Activated CD4-positive, CD25-positive, alpha-beta regulatory T cell treated with anti-CD3 and anti-CD28 coated beads, Interleukin-2, amount 50 U/mL, for 24 hours (primary cell): Measurements from ENCODE around the gene MBL2.

Experiments used
- ATAC-seq, 2 donors: fragments of 150-1000 bp; cut with Tn5 transposase; one replicate each; pipeline ENCODE4 v1.10.0; 2021; ENCODE audit warnings: mild to moderate bottlenecking in 1 of 2, moderate library complexity in 1 of 2

Gene MBL2

DNA sequence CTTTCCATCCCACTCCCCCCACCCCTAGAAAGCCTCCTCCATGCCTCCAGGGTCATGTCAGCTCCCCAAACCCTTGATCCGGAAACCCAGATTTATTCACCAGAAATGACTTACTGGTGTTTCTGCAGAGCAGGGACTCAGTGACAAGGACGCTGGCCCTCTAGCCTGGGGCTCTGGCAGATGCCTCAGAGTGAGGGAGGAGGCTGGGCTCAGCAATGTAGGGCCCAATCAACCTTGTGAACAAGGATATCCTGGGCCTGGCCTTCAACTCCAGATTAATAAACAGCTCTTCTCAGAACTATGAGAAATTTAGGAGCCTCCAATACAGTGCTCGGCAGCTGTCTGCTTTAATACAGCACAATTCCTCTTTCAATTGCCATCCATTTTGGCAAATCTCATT is at the start of gene MBL2:
TSS of gene MBL2 (minus strand) at position 162 of the 400 bp plus-strand sequence. CDS start 1,149 bp downstream, outside the sequence.
- ATAC-seq = no peak

DNA sequence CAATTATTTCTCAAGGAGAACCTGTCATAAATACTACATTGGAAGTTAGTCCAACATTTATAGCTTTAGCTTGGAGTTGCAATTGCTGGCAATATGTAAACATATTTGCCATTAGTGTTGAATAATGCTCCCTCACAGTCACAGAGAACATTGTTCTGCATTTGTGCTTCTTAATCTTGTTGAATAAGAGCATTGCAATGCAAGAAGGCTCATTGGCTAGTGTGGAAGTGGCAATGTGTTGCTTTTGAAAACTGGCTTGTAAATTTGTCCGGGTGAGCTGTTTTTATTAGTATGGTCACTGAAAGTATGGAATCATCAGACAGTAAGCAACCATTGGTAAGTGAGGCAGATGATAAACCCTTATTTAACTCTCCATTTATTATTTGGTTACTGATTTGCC is 47.7 kb upstream of the MBL2 start:
- ATAC-seq = no peak

DNA sequence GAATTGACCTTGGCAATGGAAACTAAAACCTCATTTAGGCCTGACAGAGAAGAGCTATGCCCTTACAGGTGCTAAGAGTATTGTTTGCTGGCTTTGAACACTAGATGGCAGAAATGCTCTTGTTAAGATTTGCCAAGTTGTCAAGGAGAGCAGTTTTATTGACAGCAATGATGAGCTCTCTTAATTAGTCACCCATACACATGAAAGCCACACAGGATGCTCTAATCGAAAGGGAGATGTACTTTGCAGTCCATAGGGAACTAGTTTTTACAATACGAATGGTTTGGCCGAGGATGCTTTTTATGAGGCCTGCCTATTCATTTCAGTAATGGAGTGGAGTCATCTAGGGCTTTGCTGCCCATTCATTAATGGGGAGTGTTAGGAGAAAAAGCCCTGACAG is 45.4 kb upstream of the MBL2 start:
- ATAC-seq = peak in 1 of 2 donors; percentile 33

DNA sequence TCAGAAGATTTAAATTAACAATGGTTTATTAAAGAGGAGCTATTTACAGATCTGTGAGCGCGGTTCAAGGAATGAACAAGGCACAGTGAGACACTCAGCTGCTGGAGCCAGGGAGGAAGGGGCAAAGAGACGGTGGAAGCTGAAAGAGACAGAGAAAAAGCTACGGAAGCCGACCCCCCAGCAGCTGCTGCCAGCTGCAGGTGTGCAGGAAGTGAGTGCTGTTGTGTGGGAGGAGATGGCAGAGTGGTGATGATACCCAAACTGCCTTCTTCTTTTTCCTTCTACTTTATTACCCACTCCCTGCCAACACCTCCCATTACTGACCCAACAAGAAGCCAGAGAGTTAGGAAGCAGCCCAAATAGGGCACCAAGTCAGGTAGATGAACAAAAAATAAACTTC is 41.9 kb upstream of the MBL2 start:
- ATAC-seq = no peak

DNA sequence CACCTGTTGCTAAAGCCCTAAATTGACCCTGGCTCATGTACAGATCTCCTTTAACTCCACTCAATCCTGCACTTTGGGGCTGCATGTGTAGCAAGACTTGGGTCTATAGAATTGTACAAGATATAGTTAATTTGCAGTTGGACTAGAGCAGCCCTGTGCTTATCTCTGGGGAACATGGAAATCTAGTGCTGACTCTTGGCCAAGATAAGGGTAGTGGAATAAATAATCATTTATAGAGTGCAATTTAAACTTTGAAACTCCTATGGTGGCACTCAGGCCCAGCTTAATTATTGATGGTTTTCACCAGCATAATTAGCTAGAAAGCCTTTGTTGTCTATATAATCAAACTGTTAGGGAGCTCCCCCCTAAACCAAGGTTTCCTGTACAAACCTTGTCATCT is 39.2 kb upstream of the MBL2 start:
- no peak for ATAC-seq

DNA sequence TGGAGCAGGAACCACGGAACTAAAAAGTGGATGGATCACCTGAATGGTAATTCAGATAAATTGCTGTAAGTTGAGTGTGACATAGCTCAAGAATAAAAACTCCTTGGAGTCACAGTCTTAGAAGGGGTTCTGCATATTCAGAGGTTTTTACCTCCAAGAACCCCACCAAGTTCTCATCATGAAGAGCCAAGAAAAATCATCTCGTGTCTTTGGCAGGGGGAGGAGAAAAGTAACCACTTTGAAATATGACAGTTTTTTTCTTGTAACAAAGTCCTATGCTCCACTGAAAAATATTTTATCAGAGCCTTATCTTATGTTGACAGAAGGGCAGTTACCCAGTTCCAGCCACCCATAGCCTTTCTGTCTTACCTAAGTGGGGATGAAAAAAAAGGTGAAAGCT is 38.2 kb upstream of the MBL2 start:
- no peak for ATAC-seq

DNA sequence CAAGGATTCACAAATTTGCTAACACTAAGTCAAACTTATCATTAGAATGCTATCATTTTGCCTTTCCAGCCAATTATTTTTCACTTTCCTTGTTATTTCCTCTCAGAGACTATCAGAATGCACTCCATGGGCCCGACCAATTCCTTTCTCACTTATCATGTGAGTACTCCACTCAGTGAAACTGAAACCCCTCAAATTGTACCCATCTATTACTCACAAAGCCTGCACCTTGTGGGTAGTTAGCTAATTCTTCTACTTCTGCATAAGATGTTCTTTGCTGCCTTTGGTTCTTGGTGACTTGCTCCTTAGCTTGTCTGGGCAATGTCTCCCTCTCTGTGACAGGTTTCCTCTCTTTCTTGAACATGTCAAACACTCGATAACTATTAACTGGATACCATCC is 35.2 kb upstream of the MBL2 start:
- no peak for ATAC-seq

DNA sequence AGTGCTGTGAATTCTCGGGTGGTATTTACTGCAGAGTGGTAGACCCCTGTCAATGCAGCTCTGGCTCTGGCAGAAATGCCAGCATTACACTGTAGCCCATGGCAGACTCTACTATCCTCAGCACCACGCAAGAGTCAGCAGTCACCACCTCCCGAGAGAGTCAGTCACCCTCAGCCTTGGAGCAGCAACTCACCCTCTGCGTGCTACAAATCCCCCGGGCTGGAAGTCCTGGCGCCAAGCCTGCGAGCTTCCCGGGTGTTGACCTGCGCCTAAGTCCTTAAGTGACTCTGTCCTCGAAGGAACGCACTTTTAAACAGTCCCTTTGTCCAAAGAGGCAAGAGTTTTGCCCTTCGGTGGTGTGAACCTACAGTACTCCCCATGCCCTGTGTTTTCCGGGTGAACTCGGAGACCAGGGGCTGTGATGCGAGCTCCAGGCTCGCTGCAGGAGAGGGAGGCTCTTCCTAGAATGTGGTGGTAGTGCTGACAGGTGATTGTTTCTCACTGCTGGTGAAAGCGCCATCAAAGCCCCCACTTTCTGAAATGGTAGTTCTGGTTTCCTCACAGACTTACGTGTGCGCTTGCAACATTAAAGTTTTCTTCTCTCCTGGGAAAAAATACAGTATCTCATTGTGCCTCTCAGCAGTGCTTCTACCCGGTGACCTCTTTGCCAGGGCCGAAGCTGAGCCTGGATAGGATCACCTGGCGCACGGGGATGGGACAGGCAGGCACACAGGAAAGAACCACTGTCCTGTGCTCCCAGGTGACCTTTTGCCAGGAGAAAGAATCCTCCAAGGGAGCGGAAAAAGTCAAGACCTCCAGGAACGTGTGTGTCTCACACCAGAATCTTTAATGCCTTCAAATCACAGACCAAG is 33.1 kb upstream of the MBL2 start:
- no peak for ATAC-seq

DNA sequence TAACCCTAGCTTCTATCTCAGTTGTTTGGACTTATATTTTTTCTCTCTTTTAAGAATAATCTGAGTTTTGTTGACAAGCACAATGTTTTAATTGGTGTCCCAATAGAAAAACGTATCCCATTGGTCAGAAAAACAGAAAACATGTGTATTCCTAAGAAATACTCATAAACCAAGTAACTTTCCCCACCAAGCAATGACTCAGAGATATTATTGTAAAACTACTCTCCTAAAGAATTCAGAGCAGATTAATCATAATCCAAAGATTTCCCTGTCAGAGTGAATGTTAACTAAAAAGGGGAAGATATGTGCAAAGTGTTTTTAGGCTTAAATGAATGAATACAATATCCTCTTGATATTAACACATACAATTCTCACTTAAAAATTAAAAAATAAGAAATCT is 29.4 kb upstream of the MBL2 start:
- ATAC-seq = no peak

DNA sequence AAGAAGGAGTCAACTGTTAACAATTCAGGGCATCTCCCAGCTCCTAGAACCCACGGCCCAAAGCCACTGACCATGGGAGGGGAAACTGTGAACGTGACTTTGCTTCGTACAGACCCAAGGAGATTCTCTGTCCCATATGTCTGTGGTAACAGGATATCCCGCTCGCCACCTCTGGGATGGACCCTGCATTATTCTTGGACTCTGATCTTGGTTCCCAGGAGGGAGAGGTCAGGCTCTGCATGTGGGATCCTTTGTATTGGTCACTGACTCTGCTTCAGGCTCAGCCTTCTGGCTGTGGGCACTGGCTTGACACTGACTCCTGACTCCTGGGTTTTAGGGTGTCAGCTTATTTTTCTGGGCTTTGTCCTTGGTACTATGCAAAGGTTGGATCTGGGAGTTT is 13.5 kb upstream of the MBL2 start:
- ATAC-seq = no peak

DNA sequence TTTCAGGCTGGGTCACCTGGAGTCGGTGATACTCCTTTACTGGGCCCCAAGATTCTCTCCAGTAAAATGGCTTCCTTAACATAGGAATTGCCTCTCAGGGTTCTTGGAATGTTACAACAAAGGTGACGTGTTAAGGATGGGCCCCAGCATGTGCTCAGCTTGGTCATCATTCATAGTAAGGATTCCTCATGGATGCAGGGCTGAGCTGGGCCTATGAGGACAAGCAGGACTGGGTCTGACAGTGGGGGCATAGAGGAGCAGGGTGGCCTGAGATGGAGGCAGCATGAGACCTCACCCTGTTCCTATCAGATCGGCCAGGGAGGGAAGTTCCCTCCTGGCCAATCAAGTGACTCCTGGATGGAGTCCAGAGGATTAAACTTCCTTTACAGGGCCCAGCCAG is 12.8 kb upstream of the MBL2 start:
- ATAC-seq = no peak

DNA sequence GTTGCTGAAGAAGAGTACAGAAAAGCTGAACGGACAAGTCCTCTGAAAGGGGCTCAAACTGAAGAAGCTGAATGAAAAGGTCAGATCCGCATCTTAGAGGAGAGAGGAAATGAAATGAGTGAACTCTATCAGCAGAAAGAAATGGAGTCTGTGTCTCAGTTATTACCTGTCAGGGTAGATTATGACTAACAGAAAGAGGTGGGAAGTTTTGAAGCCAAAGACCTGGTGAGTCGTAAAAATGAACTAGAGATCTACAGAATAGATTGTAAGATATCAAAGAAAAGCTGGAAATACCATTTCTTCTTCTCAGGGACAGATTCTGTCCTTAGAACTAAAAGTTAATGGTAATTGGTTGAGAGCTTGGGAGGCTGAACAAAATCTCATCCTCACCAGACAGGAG is 11.1 kb upstream of the MBL2 start:
- ATAC-seq = no peak

DNA sequence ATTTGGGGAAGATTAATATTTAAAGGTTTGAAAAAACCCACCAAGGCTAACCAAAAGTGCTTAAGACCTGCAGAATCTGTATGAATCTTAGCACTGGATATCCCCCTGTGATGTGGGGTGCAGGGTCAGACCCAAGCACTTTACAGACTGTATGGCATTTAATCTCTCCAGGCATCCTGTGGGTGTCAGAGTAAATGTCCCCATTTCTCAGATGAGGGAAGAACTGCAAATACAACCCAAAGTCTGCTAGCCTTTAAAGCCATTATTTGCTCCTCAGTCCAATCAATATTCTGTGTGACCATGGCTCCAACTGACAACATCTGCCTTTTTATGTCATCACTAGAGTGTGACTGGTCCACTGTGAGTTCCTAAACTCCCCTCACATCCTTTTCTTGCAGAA is 10.0 kb upstream of the MBL2 start:
- no peak for ATAC-seq

DNA sequence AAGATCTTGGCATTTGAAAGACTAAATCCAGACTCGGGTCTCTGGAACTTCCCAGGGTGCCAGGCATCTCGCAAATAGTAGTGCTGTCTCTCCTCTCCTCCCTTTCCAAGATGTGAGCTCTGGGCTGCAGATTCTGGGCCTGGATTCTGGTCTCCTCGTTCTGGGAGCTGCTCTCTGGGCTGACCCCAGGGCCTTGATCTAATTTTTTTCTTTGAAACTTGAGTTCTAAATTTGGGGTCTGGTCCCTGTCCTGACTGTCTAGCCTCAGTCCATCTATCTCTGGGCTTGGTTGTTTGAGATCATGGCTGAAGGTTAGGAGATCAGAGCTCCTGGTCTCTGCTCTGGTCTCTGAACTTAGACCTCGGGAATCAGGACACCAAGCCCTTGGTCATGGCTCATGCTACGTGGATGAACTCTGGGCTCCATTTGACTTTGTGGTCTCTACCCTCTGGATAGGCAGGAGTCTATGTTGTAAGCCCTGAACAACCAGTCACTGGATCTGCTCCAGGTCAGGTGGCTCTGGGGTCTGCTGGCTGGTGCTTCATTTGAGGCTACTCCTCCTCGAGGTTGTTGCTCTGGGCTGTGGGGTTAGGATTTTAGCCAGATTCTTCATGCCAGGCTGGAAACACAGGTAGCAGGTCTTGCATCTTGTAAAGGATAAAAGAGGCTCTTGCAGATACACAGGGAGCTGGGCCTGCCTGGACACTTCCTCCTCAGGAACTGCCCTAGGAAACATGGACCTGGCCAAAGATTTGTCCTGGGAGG is 8.0 kb upstream of the MBL2 start:
- no peak for ATAC-seq

DNA sequence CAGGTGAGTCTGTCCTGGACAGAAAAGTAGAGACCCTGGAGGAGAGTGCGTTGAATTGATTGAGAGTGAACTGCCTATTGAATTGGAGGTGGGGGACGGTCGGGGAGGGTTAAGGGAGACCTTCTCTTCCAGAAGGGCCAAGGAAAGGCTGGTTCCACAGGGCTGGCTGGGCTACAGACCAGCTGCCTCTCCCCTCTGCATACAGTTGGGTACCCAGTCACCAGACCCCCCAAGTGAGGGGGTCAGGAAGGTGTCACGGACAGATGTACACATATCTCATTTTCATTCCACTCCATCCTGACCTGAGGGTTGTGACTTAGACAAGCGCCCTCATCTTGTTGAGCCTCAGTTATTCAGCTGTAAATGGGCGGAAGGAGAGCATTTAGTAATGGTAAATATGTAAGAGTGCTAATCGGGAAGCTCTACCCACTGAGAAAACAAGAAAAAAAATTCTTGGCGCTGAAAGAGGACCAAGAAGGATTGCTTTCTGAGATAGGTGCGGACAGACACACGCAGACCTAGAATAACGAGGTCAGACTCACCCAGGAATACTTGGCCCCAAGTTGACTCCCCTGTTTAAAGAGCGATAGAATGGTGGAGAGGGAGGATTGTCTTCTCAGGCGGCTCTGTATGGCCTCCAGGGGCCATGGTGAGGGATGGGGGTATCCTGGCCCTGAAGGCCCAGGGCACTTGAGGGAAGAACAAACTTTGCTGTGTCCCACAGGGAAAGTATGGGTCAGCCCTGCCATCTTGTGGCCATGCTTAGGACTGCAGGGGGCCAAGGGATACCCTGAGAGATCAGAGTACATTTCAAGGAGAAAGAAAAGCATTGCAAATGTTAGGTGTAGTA is 7.2 kb upstream of the MBL2 start:
- peak in 1 of 2 donors; percentile 8 for ATAC-seq

DNA sequence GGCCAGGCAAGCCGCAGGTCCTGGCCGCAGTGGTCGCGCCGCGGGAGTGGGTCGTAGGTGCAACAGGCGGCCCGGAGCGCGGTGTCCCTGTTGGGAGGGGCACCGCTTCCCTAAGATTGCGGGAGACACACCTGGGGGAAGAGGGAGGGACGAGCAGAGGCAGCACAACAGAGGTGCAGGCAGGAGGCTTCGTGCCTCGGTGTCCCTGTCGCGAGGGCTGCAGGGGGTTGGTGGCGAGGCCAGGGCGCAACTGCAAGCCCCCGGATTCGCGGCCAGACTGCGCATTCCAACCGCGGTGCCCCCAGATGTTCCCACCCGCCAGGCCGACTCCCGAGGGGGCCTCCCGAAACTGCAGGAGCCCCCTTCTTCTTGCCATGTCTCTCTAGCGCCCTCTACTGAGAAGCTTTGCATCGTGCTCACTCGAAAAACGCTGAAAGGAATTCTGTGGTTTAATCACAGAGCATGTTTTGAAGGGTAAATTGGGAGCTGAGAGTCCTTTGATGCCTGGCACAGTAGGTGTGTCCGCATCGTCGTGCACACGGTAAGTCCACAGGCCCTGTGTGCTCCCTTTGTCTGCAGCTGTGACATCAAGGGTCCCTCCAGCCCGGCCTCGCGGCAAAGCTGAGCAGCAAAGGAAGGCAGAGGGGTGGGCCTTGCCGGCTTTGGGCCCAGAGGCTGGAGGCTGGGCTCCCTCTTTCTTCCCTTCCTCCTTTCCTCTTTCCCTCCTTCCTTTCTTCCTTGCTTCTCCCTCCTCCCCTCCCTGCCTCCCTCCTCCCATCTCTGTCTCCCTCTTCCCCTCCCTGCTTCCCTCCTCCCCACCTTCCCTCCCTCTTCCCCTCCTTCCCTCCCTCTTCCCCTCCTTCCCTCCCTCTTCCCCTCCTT is 6.2 kb upstream of the MBL2 start:
- no peak for ATAC-seq

DNA sequence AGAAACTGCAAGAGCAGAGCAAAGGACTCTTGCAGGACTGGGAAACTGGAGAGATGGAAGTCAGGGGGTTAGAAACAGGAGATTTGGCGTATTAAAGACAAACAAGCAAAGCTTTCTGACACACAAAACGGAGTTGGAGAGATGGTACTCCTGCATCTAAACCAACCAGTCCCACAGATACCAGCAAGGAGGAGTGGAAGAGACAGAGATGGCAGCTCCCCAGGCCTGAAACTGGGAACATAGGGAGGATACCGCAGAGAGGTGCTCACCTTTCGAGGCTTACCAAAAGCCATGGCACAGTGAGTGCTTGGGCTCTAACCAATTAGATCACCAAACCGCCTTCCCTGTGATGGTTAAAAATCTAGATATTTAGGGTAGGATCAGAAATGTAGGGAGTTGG is 4.8 kb upstream of the MBL2 start:
- no peak for ATAC-seq

DNA sequence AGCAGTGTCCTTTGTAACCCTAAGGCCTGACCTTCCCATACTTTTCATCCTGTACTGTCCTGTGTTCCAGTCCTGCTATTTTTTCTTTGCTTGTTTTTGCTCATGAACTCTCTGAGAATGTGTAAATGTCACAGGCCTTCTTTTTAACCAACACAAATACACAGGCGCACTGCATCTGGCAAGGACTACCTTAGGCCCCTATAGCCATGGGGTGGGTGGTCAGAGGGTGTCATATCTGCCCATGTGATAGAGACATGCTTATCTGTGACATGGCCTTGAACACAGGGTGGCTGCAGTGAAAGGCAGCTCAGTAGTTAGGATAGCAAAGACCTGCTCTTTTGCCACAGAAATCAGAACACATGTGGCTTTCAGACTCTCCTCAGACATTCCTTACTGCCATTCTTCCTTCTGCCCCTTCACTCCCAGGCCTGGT is 3.9 kb upstream of the MBL2 start:
- ATAC-seq = no peak

DNA sequence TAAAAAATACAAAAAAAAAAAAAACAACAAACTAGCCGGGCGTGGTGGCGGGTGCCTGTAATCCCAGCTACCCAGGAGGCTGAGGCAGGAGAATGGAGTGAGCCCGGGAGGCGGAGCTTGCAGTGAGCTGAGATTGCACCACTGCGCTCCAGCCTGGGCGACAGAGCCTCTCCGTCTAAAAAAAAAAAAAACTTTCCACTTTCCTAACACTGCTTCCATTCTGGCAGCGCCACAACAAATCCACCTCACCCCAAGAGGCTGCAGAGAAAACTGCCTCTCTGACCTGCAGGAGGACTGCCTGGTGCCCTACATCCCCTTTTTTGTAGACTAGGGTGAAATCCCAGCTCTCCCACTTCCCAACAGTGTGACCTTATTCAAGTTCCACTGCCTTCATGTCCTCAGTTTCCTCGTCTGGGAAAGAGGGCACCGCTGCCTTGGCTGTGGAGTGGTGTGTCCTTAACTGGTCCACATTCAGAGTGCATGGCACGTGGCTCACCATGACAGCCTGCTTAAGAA is 2.6 kb upstream of the MBL2 start:
- no peak for ATAC-seq

DNA sequence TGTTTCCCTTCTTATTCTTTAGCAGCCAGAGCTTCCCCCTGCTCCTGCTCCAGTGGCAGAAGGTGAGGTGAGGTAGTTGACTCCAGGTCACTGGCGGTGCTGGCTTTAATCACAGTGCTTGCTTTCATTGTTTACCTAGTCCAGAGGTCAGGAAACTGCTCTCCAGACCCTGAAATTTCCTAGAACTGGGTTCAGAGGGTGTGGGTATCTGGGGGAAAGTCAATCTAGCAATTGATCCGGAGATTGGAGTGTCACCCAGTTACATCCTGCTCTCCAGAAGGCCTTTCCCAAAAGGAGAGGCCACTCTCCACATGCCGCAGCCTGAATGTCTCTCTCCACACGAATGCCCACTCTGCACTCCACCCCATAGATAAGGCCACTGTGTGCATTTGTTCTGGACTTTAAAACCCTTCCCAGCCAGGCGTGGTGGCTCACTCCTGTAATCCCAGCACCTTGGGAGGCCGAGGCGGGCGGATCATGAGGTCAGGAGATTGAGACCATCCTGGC is 2.1 kb upstream of the MBL2 start:
- ATAC-seq = no peak

DNA sequence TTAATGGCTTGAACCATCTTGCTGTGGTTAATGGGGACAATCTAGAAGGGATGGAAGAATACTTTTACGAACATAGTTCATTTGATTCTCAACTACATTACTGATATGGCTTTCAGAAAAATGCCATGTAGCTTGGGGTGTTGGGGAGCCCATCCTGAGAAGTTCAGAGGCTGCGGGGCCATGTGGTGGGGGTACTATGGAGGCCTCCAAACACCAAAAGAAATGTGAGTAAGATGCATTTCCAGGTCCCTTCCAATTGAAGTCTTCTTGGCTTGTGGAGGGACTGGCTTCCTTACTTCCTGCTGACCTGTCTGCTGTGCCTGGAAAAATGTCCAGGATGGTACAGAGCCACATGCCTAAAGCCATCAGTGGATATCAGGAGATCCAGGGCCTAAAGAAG is 1.6 kb upstream of the MBL2 start:
- no peak for ATAC-seq
